Measurements from ENCODE around the gene SLC35B4. TPM values are rescaled to one million over a fixed set of nuclear protein-coding genes. Genes with fewer than 3 reads are reported as not detected.

Gene SLC35B4
- total and polyA plus RNA-seq, 4 donors: 3.6 to 25.7 (median 10.5) TPM

- Histone ChIP-seq H3K4me1 (ENCODE audit: control insufficient read depth in 5 of 5, insufficient read depth in 5 of 5, low read length in 5 of 5) (no peaks in the 10 kb centered on the region), H3K9ac (ENCODE audit: insufficient read depth in 1 of 2, low read length in 2 of 2) (no peak overlapping the region), H3K9me3 (ENCODE audit: control insufficient read depth in 4 of 4, insufficient read depth in 3 of 4, low read length in 3 of 4) (no peaks in the 10 kb centered on the region), H3K27me3 (ENCODE audit: control insufficient read depth in 3 of 3, insufficient read depth in 3 of 3, low read length in 2 of 3) (no peaks in the 10 kb centered on the region), H3K4me3 (no peak overlapping the region), H3K36me3 (ENCODE audit: control insufficient read depth in 4 of 4, insufficient read depth in 4 of 4, low read length in 4 of 4) (no peaks in the 10 kb centered on the region), H3K27ac (ENCODE audit: low read depth in 1 of 2, low read length in 1 of 2) (no peak overlapping the region)
- no peak for TF ChIP-seq CTCF (IDR thresholded peaks at IDR 0.05; ENCODE audit: control extremely low read depth, extremely low read depth)
- DNase-seq (no peak), ATAC-seq (ENCODE audit: insufficient read depth, low FRiP score) (no peak)
- WGBS, 2 donors: 77 to 83% methylated on average over 6 of the region's 6 CpGs
Observed at GRCh38 chr7:134343796-134344195, 27.1 kb upstream of the SLC35B4 start.

GRCh38 chr7:134343136-134343535, 26.4 kb upstream of the SLC35B4 start:
- Histone ChIP-seq H3K9me3 (ENCODE audit: control insufficient read depth in 4 of 4, insufficient read depth in 3 of 4, low read length in 3 of 4) (peaks cover 0 to 2% (median 0%) of the 10 kb centered on the region in 4 donors), H3K27ac (ENCODE audit: low read depth in 1 of 2, low read length in 1 of 2) (no peak overlapping the region), H3K9ac (ENCODE audit: insufficient read depth in 1 of 2, low read length in 2 of 2) (no peak overlapping the region), H3K4me3 (no peak overlapping the region), H3K4me1 (ENCODE audit: control insufficient read depth in 5 of 5, insufficient read depth in 5 of 5, low read length in 5 of 5) (no peaks in the 10 kb centered on the region), H3K27me3 (ENCODE audit: control insufficient read depth in 3 of 3, insufficient read depth in 3 of 3, low read length in 2 of 3) (no peaks in the 10 kb centered on the region), H3K36me3 (ENCODE audit: control insufficient read depth in 4 of 4, insufficient read depth in 4 of 4, low read length in 4 of 4) (no peaks in the 10 kb centered on the region)
- DNase-seq (no peak), ATAC-seq (ENCODE audit: insufficient read depth, low FRiP score) (no peak)
- no peak for TF ChIP-seq CTCF (IDR thresholded peaks at IDR 0.05; ENCODE audit: control extremely low read depth, extremely low read depth)

GRCh38 chr7:134339475-134339874, 22.7 kb upstream of the SLC35B4 start:
- TF ChIP-seq CTCF (IDR thresholded peaks at IDR 0.05; ENCODE audit: control extremely low read depth, extremely low read depth): no peak
- no peak for ATAC-seq (ENCODE audit: insufficient read depth, low FRiP score)

GRCh38 chr7:134337980-134338379, 21.2 kb upstream of the SLC35B4 start:
- no peak for TF ChIP-seq CTCF (IDR thresholded peaks at IDR 0.05; ENCODE audit: control extremely low read depth, extremely low read depth)
- no peak overlapping the region for H3K9ac ChIP-seq (ENCODE audit: insufficient read depth in 1 of 2, low read length in 2 of 2)
- no peak overlapping the region for H3K27ac ChIP-seq (ENCODE audit: low read depth in 1 of 2, low read length in 1 of 2)
- H3K9me3 ChIP-seq (ENCODE audit: control insufficient read depth in 4 of 4, insufficient read depth in 3 of 4, low read length in 3 of 4): peaks cover 0 to 6% (median 0%) of the 10 kb centered on the region in 4 donors
- H3K36me3 ChIP-seq (ENCODE audit: control insufficient read depth in 4 of 4, insufficient read depth in 4 of 4, low read length in 4 of 4): no peaks in the 10 kb centered on the region
- H3K27me3 ChIP-seq (ENCODE audit: control insufficient read depth in 3 of 3, insufficient read depth in 3 of 3, low read length in 2 of 3): no peaks in the 10 kb centered on the region
- no peak overlapping the region for H3K4me3 ChIP-seq
- ATAC-seq (ENCODE audit: insufficient read depth, low FRiP score) (no peak), DNase-seq (no peak)
- H3K4me1 ChIP-seq (ENCODE audit: control insufficient read depth in 5 of 5, insufficient read depth in 5 of 5, low read length in 5 of 5): no peaks in the 10 kb centered on the region
- WGBS, 2 donors: 95 to 100% methylated on average over 1 of the region's 1 CpG

More at GRCh38 chr7:134339475-134339874, 22.7 kb upstream of the SLC35B4 start:
- Histone ChIP-seq H3K4me3 (no peak overlapping the region), H3K9ac (ENCODE audit: insufficient read depth in 1 of 2, low read length in 2 of 2) (no peak overlapping the region), H3K36me3 (ENCODE audit: control insufficient read depth in 4 of 4, insufficient read depth in 4 of 4, low read length in 4 of 4) (no peaks in the 10 kb centered on the region), H3K9me3 (ENCODE audit: control insufficient read depth in 4 of 4, insufficient read depth in 3 of 4, low read length in 3 of 4) (peaks cover 0 to 6% (median 0%) of the 10 kb centered on the region in 4 donors), H3K27ac (ENCODE audit: low read depth in 1 of 2, low read length in 1 of 2) (no peak overlapping the region), H3K4me1 (ENCODE audit: control insufficient read depth in 5 of 5, insufficient read depth in 5 of 5, low read length in 5 of 5) (no peaks in the 10 kb centered on the region), H3K27me3 (ENCODE audit: control insufficient read depth in 3 of 3, insufficient read depth in 3 of 3, low read length in 2 of 3) (no peaks in the 10 kb centered on the region)
- 76 to 83% methylated on average over 4 of the region's 4 CpGs for WGBS, 2 donors
- no peak for DNase-seq

Data from lung (tissue), 12 donors.